T-helper 1 cell (primary cell): ENCODE results near the gene ESYT2.
A peak's percentile ranks its signal among the peaks of the same experiment; 100 is the strongest.

ENCODE experiments used
- DNase-seq, 5 donors: peaks; one replicate each; pipeline ENCODE4 v3.0.0-alpha.2; 2012 to 2020

ESYT2 gene

GRCh38 chr7:158802535-158803366 is 26.6 kb downstream of the ESYT2 start:
- DNase-seq: no peak

GRCh38 chr7:158798741-158799140 is 30.6 kb downstream of the ESYT2 start:
- no peak for DNase-seq

- no peak for DNase-seq
Measured at GRCh38 chr7:158796667-158797066, 32.6 kb downstream of the ESYT2 start.

- no peak for DNase-seq
Measured at GRCh38 chr7:158795272-158795671, 34.0 kb downstream of the ESYT2 start.

DNA sequence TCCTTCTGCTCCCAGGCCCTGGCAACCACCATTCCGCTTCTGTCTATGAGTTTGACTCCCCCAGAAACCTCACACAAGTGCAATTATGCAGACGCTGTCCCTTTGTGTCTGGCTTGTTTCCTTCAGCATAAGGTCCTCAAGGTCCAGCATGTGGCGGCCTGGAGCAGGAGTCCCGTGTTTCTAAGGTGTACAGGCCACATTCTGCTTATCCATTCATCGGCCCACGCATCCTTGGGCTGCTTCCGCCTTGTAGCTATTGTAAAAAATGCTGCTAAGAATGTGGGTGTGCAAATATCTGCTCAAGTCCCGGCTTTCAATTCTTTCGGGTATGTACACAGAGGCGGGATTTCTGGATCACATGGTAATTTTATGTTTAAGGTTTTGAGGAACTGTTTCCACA is 38.2 kb downstream of the ESYT2 start:
- no peak for DNase-seq

DNA sequence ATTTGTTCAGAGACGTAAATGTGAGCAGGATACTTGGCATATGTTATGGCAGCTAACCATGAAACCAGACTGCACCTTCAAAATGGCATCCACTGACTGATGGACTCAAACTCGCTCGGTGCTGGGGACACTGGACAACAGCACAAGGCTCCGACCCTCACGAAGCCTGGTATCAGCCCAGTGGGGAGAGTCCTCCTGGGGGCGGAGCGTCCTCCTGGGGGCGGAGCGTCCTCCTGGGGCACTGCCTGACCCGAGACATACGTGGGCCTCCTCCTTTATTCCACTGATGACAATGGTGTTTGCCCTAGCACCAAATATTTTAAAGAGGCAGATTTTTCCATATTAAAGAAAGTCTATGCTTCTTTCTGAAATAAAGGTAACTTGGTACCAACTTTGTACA is 39.5 kb downstream of the ESYT2 start:
- DNase-seq: no peak

DNA sequence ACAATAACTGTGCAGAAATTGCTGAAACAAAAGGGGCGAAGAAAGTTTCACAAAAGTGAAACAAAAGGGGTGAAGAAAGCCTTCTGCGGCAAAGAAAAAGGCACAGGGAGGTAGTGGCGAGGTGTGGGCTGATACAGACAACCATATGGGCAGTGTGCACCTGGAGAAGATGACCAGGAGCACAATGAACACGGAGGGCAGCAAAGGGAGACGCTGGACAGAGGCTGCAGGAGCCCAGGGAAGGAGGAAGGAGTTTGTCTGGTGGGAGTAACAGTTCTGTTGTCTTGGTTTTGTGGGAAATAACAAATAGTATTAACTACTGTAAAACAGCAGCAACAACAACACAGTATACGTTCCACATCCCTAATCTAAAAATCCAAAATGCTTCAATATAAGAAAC is 42.4 kb downstream of the ESYT2 start:
- no peak for DNase-seq

- DNase-seq: no peak
Measured at GRCh38 chr7:158784270-158784669, 45.0 kb downstream of the ESYT2 start.

DNA sequence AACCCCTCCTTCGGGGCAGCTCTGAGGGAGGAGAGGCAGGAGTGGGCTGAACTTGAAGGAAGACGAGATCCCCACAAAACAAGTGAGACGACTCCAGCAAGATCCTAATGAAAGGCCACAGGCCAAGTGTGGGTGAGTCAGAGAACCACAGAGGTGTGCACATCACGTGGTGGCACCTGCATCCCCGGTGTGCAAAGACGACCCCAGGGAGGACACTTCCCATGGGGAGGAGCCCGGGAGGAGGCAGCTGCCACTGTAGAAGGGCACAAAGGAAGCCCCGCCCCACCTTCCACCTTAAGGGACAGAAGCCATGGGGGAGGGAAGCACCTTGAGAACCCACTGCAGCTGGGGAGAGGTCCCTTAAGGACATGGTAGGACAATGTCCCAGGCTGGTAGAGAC is 45.7 kb downstream of the ESYT2 start:
- no peak for DNase-seq

- peak in 1 of 5 donors; percentile 17 for DNase-seq
Measured at GRCh38 chr7:158782761-158783401, 46.4 kb downstream of the ESYT2 start.

DNA sequence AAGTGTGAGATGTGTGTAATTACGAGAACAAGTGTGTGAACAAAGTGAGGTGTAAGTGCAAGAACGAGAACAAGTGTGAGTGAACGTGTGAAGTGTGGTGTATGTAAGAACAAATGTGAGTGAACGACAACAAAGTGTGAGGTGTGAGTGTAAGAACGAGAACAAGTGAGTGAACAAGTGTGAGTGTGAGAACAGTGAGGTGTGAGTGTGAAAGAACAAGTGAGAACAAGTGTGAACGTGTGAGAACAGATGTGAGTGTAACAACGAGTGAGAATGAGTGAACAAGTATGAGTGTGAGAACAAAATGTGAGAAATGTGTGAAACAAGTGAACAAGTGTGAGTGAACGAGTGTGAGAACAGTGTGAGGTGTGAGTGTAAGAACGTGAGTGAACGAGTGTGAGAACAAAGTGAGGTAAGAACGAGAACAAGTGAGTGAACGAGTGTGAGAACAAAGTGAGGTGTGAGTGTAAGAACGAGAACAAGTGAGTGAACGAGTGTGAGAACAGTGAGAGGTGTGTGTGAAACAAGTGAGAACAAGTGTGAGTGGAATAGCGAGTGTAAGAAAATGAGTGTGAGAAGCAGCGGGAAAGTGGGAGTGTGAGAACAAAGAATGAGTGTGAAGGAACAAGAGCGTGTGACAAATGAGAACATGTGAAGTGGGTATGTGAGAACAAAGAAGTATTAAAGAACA is 47.2 kb downstream of the ESYT2 start:
- DNase-seq: no peak

GRCh38 chr7:158781217-158781973 is 47.9 kb downstream of the ESYT2 start:
- no peak for DNase-seq

GRCh38 chr7:158779061-158780000 is 50.0 kb downstream of the ESYT2 start:
- DNase-seq: no peak

GRCh38 chr7:158778471-158778870 is 50.8 kb downstream of the ESYT2 start:
- DNase-seq: no peak

DNA sequence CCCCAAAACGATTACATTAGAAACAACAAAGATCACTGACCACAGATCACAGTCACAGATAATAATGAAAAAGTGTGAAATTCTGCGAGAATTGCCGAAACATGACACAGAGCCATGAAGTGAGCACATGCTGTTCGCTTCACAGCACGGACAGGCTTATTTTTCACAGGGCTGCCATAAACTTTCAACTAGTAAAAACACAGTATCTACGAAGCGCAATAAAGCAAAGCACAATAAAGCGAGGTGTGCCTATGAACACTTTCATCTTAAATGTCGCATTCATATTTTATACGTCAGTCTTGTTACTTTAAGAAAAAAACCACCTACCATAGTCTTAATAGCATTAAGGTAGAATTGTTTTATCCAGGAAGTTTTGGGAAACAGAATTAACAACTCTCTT is 51.5 kb downstream of the ESYT2 start:
- DNase-seq: no peak

GRCh38 chr7:158776474-158776873 is 52.8 kb downstream of the ESYT2 start:
- DNase-seq: no peak

GRCh38 chr7:158774952-158775351 is 54.4 kb downstream of the ESYT2 start:
- DNase-seq: no peak

GRCh38 chr7:158772916-158773315 is 56.4 kb downstream of the ESYT2 start:
- no peak for DNase-seq

- no peak for DNase-seq
Measured at GRCh38 chr7:158771213-158771834, 58.0 kb downstream of the ESYT2 start.

DNA sequence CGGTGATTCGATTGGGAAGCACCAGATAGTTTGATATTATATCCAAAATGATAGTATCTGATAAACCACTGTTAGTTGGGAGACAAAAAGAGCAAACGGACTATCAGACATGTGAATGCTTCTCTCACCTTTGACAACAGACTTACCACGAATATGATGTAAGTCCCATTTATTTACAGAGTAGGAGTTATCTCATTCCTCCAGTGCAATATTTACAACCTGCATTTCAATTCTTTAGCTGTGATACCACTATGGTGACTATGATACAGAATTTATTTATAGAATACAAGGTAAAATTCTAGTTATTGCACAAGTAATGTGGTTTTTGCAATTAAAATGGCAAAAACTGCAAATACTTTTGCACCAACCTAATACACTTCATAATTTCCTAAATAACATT is 61.6 kb downstream of the ESYT2 start:
- DNase-seq: no peak

DNA sequence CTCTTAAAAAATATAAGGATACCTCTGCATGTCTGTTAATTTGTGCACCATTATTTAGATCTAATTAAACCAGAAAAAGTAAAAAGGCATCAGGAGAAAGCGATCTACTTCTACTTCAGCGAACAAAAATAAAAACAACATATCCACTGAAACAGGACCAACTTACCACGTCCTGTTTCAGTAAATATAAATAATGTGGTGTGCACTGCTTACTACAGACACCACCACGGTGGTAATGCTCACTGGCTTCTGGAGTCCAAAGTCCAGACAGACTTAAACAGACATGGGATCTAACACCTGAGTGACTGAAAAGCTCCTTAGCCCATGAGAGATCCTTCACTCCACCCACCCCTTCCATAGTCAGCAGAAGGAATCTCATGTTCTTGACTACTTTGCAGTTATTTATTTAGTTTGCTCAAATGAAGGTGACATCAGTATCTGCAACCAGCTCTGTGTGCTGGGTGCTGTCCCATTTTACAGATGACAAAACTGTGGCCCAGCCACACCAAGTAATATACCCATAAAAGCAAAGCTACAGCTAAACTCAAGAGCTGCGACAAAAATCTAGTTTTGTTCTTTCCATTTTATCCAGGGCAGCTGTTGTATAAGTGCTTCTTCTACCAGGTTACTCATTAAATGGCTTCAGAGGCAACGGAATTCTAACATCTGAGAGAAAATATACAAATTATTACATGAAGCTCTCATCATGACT is 62.6 kb downstream of the ESYT2 start:
- no peak for DNase-seq
